MM.1S (cell line): ENCODE data around the gene KAT7.

ENCODE experiments used
- CTCF ChIP-seq: fragments of 300-600 bp; sonication (generic); IDR thresholded peaks from 2 replicates; pipeline ENCODE4 v1.5.1; 2016; ENCODE audit warnings: antibody characterized with exemption, low read length, mixed read lengths
- EZH2 ChIP-seq: fragments of 300-600 bp; sonication (generic); optimal IDR thresholded peaks from 2 replicates; pipeline ENCODE3; 2017; ENCODE audit warnings: low read depth, mild to moderate bottlenecking, antibody characterized with exemption, low read length, mixed read lengths
- EZH2phosphoT487 ChIP-seq: fragments of 300-600 bp; sonication (generic); IDR thresholded peaks from 2 replicates; pipeline ENCODE4 v1.6.1; 2018; ENCODE audit warnings: antibody characterized with exemption, low read length

- no peak for TF ChIP-seq CTCF
- TF ChIP-seq EZH2: no peak
- no peak for TF ChIP-seq EZH2phosphoT487
Observed at GRCh38 chr17:49748223-49748622, 40.3 kb upstream of the KAT7 start.
